Loucy (cell line): ENCODE data around the gene ADIPOQ.
"Not testable (repeated sequence)": the region's sequence is repeated elsewhere in the genome, so short reads cannot be mapped to it uniquely, and the experiment has no call there.

ENCODE experiments used
- EZH2phosphoT487 ChIP-seq: fragments of 200-600 bp; IDR thresholded peaks from 2 replicates; pipeline ENCODE4 v1.6.1; 2018; ENCODE audit warnings: antibody characterized with exemption, mild to moderate bottlenecking, moderate library complexity, borderline replicate concordance
- TF ChIP-seq, protein P1 (sequence below): fragments of 200-600 bp; sonication (generic); conservative IDR thresholded peaks from 2 replicates; pipeline ENCODE4 v1.5.1; 2014; ENCODE audit warnings: mild to moderate bottlenecking, antibody characterized with exemption, low read length

DNA sequence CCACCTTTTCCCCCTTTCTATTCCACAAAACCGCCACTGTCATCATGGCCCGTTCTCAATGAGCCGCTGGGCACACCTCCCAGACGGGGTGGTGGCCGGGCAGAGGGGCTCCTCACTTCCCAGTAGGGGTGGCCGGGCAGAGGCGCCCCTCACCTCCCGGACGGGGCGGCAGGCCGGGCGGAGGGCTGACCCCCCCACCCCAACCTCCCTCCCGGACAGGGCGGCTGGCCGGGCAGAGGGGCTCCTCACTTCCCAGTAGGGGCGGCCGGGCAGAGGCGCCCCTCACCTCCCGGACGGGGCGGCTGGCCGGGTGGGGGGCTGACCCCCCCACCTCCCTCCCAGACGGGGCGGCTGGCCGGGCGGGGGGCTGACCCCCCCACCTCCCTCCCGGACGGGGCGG, 31.2 kb upstream of the ADIPOQ start:
- TF ChIP-seq, protein P1, sequence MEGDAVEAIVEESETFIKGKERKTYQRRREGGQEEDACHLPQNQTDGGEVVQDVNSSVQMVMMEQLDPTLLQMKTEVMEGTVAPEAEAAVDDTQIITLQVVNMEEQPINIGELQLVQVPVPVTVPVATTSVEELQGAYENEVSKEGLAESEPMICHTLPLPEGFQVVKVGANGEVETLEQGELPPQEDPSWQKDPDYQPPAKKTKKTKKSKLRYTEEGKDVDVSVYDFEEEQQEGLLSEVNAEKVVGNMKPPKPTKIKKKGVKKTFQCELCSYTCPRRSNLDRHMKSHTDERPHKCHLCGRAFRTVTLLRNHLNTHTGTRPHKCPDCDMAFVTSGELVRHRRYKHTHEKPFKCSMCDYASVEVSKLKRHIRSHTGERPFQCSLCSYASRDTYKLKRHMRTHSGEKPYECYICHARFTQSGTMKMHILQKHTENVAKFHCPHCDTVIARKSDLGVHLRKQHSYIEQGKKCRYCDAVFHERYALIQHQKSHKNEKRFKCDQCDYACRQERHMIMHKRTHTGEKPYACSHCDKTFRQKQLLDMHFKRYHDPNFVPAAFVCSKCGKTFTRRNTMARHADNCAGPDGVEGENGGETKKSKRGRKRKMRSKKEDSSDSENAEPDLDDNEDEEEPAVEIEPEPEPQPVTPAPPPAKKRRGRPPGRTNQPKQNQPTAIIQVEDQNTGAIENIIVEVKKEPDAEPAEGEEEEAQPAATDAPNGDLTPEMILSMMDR: not testable (repeated sequence)
- not testable (repeated sequence) for TF ChIP-seq EZH2phosphoT487
